ENCODE measurements around the gene AURKA.

GRCh38 chr20:56430957-56431356 lies 38.9 kb upstream of the AURKA start:
- TF ChIP-seq EZH2 (IDR thresholded peaks at IDR 0.05; ENCODE audit: borderline replicate concordance, low read length) (no peak), CTCF (conservative IDR thresholded peaks at IDR 0.05 in 1 of 2, IDR thresholded peaks at IDR 0.05 in 1 of 2; ENCODE audit: extremely low read depth in 1 of 2, insufficient read depth in 1 of 2, low read depth in 1 of 2, low read length in 2 of 2) (no peak)
